Activated CD4-positive, alpha-beta T cell treated with anti-CD3 and anti-CD28 coated beads, Interleukin-2, amount 50 U/mL, for 24 hours (primary cell): ENCODE measurements around the gene E2F3.
"Not testable (repeated sequence)": the region's sequence is repeated elsewhere in the genome, so short reads cannot be mapped to it uniquely, and the experiment has no call there.

Experiments
- DNase-seq, 2 donors: peaks; one replicate each; pipeline ENCODE4 v3.0.0-alpha.2; 2020; ENCODE audit warnings: low read depth in 1 of 2, low spot score in 1 of 2

The E2F3 gene

DNA sequence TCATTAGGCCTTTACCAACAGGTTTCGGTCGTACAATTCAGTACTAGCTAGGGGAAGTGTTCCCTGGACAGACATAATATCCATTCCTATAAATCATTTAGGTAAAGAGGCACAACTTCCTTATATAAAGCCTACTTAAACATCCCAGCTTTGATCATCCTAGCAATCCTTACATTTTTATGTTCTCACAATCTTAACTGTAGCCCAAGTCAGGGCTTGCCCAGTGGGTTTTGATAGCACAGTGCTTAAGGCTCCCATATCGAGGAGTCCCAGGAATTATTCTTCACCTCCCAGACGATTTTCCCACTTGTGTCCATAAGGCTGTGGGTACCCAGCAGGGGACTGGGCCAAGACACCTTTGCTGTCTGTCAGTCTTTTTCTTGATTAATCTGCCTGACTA lies 63.2 kb downstream of the E2F3 start:
- no peak for DNase-seq

- not testable (repeated sequence) for DNase-seq
These were observed 63.9 kb downstream of the E2F3 start for GRCh38 chr6:20465616-20466015.

DNA sequence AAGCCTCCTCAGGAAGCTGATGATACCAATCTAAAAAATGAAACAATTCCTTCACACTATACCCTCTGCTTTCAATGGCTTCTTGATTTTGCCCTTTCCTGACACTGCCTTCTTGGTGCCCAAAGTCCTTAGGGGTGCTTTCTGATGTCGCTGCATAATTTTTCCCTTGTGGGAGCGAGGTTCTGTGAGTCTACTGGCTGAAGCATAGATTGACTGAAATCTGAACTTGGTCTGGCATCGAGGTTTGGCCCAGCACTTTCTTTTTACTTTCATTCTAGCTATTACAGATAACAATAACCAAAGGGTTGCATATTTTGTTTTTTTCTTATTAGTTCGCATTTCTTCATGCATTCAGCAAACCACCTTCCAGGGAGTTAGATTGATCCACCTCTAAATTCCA lies 65.8 kb downstream of the E2F3 start:
- no peak for DNase-seq

DNA sequence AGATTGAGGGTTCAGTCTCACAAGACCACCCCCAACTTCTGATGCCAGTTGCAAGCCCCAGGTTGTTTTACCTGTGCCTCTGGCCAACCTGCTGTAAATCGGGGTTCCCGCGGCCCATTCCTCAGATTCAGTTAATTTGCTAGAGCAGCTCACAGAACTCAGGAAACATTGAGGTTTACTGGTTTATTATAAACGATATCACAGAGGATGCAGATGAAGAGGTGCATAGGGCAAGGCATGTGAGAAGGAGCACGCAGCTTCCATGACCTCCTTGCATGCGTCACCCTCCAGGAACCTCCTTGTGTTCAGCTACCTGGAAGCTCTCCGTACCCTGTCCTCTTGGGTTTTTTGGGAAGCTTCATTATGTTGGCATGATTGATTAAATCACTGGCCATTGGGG lies 66.5 kb downstream of the E2F3 start:
- no peak for DNase-seq

DNA sequence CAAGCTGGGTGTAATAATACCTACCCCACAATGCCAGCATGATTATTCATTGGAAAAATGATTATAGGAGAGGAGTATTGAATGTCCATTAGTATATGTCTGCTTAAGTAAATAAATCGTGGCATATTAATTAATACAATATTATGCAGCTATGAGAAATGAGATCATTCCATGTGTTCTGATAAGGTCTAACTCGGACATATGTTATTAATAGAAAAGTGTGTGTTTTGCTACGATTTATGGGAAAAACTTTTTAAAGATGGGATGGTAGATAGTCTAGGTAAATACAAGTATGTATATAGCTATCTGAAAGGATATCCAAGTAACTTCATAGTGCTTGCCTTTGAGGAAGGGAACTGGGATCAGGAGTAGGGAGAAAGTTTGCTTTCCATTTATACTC lies 71.1 kb downstream of the E2F3 start:
- no peak for DNase-seq

- DNase-seq, result no peak
These were observed 71.8 kb downstream of the E2F3 start for GRCh38 chr6:20473518-20473917.

DNA sequence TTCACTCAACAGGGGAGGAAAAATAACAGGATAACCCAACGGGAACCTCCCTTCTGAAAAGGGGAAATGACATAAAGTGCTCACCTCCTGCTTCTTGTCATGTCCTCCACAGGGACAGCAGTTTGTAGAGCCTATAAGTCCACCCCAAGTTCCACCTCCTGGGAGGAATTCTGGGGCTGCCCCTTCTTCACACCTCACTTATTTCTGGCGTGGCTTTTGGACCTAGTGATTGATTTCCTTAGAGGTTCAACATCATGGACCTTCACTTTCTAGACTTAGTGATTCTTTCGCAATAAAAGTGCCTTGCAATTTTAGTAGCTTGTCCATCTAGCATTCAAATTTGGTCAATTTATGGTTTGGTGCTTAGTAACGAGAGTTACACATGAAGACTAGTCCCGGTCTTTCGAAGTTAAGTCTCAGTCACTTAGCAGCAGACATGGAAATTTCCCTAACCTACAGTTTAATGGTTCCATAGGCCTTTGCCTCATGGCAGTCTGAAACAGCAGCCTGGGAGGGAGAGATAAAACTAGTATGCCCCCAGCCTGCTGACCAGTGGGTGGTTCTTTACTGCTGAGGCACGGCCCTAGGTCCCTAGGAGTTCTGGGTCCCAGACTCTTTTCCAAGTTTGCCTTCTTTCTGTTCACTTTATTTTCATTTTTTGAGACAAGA lies 73.3 kb downstream of the E2F3 start:
- DNase-seq, result no peak

- no peak for DNase-seq
These were observed 74.9 kb downstream of the E2F3 start for GRCh38 chr6:20476501-20477043.

DNA sequence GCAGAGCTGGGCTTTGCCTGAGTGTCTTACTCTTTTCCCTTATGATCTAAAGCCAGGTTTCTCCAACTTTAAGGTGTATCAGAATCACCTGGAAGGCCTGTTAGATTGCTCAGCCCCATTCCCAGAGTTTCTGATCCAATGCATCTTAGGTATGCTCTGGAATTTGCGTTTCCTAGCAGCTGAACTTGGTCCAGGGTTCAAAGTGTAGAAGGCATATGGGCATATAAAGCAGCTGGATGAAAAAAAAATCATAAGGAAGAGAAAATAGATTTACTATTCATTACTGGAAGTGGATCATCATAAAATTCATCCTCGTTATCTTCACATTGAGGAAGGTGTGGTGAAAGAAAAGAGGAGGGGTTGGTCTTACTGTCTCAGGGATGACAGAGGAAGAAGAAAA lies 75.8 kb downstream of the E2F3 start:
- no peak for DNase-seq

DNA sequence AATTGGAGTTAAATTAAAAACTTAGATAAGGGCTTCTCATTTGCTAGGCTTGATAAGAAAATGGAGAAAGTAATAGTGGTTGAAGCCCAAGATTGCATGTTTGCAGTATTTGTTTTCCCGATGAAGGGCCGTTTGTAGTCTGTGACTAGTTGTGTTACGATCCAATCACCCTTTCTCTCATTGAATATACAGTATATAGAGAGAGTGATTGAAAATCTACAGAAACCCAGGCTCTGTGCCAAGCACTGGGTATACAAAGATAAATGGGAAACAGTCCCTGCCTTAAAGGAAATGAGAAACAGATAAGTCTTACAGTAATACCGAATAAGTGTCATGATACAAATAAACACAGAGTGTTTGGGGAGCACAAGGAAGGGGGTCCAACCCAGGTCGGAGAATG lies 77.4 kb downstream of the E2F3 start:
- DNase-seq, result no peak

DNA sequence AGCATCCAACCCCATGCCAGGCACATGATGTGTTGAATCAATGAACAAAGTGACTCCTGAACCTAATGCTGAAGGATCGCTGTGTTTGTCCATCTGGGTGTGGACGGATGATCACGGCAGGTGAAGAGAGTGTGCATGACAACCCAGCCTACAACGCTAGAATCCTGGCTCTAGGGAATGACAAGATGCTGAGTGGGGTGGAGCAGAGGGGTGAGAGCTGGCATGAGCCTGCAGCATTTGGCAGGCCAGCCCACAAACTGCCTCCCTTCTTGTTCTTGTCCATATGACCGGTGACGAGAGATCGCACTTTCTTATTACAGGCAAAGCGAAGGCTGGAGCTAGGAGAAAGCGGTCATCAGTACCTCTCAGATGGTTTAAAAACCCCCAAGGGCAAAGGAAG lies 77.8 kb downstream of the E2F3 start:
- DNase-seq, result no peak

- DNase-seq, result no peak
These were observed 79.6 kb downstream of the E2F3 start for GRCh38 chr6:20481281-20481680.

GRCh38 chr6:20483887-20484497 lies 82.3 kb downstream of the E2F3 start:
- no peak for DNase-seq

DNA sequence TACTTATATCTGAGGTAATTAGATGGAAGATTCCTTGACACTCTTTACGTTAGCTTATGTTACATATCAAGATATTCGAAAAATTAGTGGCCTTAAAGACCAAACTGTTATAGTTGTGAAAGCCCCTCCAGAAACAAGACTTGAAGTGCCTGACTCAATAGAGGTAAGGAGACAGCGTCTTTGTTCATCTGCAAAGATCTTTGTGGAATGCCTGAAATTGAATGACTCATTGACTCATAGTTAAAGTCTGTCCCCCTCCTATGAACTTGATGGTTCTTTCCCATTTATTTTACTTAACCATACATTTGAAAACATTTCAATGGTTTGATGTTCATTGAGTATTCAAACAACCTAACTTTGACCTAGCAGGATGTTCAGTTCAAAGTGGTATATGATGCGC lies 85.0 kb downstream of the E2F3 start:
- DNase-seq, result no peak

DNA sequence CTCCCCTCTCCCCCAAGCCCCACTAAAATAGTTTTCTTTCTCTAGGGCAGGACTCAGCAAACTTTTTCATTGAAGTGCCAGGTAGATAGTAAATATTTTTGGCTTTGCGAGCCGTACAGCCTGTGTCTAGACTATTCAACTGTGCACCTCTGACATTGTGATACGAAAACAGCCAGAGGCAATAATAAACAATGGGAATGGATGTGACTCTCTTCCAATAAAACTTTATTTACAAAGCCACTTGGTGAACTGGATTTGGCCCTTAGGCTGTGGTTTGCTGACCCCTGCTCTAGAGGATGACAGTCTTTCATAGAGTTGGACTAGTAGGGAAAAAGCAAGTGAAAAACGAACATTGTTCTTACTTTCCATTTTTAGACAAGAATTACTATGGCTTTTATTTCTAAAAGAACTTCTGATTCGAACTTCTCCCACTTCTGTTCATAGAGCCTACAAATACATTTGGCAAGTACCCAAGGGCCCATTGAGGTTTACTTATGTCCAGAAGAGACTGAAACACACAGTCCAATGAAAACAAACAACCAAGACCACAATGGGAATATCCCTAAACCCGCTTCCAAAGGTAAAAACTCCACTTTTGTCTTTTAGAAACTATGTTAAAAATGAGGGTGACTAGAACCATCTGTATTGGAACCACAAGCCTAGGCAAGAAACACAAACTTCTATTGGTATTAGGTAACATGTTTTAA lies 86.1 kb downstream of the E2F3 start:
- no peak for DNase-seq

DNA sequence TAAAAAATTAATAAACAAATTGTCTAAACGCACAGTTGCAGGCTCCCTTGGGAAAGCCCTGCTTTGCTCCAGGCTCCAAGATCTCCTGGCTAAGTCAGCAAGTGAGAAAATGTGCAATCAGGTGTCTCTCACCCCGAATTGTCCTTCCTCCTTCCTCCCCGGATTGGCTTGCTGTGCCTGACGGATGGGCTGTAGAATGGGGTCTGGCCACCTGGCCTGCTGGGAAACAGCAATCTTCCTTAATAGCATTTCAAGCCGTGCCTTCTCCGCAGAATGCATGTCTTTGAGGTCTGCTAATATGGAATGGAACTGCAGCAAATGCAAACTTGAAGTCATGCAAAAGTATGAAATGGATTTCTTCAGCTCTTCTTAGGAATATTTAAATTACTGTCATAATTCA lies 88.9 kb downstream of the E2F3 start:
- DNase-seq, result no peak

- DNase-seq, result no peak
These were observed 90.4 kb downstream of the E2F3 start for GRCh38 chr6:20492099-20492498.

- DNase-seq, result no peak
These were observed 95.7 kb downstream of the E2F3 start for GRCh38 chr6:20497216-20498040.

GRCh38 chr6:20498041-20498385 lies 96.3 kb downstream of the E2F3 start:
- DNase-seq, result no peak

- no peak for DNase-seq
These were observed 107.5 kb downstream of the E2F3 start for GRCh38 chr6:20509212-20509611.

GRCh38 chr6:20511852-20512251 lies 110.2 kb downstream of the E2F3 start:
- DNase-seq, result no peak

- not testable (repeated sequence) for DNase-seq
These were observed 123.5 kb downstream of the E2F3 start for GRCh38 chr6:20525208-20525607.
